ENCODE results near the gene AGMO.
A peak's percentile ranks its signal among the peaks of the same experiment; 100 is the strongest.

AGMO gene

DNA sequence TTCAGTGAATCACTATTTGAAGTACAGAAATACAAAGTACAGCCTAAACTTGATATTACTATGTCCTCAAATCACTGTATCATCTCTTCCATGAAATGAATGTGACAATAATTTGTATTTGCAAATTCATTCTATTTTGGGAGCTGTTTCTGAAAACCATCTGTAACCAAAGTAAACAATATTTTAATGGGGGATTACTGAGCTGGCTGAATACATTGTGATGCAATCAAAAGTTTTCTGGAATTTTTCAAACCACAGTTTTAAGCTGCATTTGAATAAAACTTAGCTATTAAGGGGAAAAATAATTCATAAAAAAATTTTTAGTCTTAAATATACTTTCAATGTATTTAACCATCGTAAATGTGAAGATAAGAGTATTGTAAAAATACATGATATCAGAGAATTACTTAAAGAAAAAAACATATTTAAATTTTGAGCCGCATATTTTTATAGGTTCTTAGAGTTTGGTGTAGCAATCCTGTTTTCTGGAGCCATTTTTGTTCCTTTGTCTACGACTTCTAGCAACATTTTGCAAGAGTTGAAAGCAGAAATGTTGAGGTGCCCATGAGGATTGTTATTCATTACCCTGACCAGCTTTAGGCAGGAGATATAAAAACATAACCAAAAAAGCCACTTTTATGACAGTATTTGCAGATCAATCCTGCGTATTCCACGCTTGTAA is 45.9 kb upstream of the AGMO start:
- Histone ChIP-seq H3K4me3 (ENCODE audit: insufficient read depth, low read length, poor library complexity, severe bottlenecking) (no peak overlapping the region), H3K36me3 (ENCODE audit: low read length) (no peaks in the 10 kb centered on the region; the same call in 1 of the 2 replicates), H3K9ac (ENCODE audit: low read length) (no peak overlapping the region), H3K9me2 (replicated peaks; ENCODE audit: insufficient read depth, low read length) (no peaks in the 10 kb centered on the region), H3K27ac (ENCODE audit: low read depth, low read length) (no peak overlapping the region), H3F3A (ENCODE audit: insufficient read depth) (no peaks in the 10 kb centered on the region), H2AFZ (ENCODE audit: low read depth, low read length, severe bottlenecking) (peak overlapping the region; percentile 41), H3K9me3 (ENCODE audit: insufficient read depth, low read length) (no peaks in the 10 kb centered on the region), H4K20me1 (ENCODE audit: low read depth, low read length) (no peaks in the 10 kb centered on the region), H3K4me2 (ENCODE audit: low read depth, low read length, poor library complexity, severe bottlenecking) (no peak overlapping the region), H3K79me2 (ENCODE audit: insufficient read depth, low read length) (no peaks in the 10 kb centered on the region), H3K27me3 (ENCODE audit: low read length) (no peaks in the 10 kb centered on the region)
- TF ChIP-seq, protein P1, sequence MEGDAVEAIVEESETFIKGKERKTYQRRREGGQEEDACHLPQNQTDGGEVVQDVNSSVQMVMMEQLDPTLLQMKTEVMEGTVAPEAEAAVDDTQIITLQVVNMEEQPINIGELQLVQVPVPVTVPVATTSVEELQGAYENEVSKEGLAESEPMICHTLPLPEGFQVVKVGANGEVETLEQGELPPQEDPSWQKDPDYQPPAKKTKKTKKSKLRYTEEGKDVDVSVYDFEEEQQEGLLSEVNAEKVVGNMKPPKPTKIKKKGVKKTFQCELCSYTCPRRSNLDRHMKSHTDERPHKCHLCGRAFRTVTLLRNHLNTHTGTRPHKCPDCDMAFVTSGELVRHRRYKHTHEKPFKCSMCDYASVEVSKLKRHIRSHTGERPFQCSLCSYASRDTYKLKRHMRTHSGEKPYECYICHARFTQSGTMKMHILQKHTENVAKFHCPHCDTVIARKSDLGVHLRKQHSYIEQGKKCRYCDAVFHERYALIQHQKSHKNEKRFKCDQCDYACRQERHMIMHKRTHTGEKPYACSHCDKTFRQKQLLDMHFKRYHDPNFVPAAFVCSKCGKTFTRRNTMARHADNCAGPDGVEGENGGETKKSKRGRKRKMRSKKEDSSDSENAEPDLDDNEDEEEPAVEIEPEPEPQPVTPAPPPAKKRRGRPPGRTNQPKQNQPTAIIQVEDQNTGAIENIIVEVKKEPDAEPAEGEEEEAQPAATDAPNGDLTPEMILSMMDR (IDR thresholded peaks at IDR 0.05; ENCODE audit: insufficient read depth, low read length, poor library complexity, severe bottlenecking) = no peak
- TF ChIP-seq EZH2phosphoT487 (conservative IDR thresholded peaks at IDR 0.05; ENCODE audit: low read length) = no peak

DNA sequence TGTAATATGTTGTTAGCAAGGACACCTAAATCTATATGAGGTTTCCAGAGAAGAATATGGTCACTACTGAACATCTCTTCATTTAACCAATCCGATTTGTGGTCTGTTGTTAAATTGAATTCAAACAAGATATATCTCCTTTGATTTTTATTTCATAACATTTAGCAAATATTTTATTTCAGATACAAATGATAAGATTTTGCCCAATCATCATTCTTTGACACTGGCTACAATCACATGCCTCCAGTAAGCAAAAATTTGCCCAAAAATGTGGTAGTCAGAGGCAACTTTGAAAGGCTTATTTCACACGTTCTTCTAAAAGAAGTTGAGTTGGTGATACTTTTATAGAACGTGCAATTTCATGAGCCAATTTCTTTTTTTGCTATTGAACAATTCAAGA is 44.7 kb upstream of the AGMO start:
- no peak for TF ChIP-seq EZH2phosphoT487 (conservative IDR thresholded peaks at IDR 0.05; ENCODE audit: low read length)
- TF ChIP-seq, protein P1 (IDR thresholded peaks at IDR 0.05; ENCODE audit: insufficient read depth, low read length, poor library complexity, severe bottlenecking) = no peak
- H3K79me2 ChIP-seq (ENCODE audit: insufficient read depth, low read length) = no peaks in the 10 kb centered on the region
- H3K9me3 ChIP-seq (ENCODE audit: insufficient read depth, low read length) = no peaks in the 10 kb centered on the region
- H3K4me2 ChIP-seq (ENCODE audit: low read depth, low read length, poor library complexity, severe bottlenecking) = no peak overlapping the region
- no peak overlapping the region for H3K9ac ChIP-seq (ENCODE audit: low read length)
- no peaks in the 10 kb centered on the region for H4K20me1 ChIP-seq (ENCODE audit: low read depth, low read length)
- H2AFZ ChIP-seq (ENCODE audit: low read depth, low read length, severe bottlenecking) = no peak overlapping the region
- no peak overlapping the region for H3K27ac ChIP-seq (ENCODE audit: low read depth, low read length)
- H3K27me3 ChIP-seq (ENCODE audit: low read length) = no peaks in the 10 kb centered on the region
- H3K9me2 ChIP-seq (replicated peaks; ENCODE audit: insufficient read depth, low read length) = no peaks in the 10 kb centered on the region
- H3K36me3 ChIP-seq (ENCODE audit: low read length) = no peaks in the 10 kb centered on the region; the same call in 1 of the 2 replicates
- no peaks in the 10 kb centered on the region for H3F3A ChIP-seq (ENCODE audit: insufficient read depth)
- no peak overlapping the region for H3K4me3 ChIP-seq (ENCODE audit: insufficient read depth, low read length, poor library complexity, severe bottlenecking)

DNA sequence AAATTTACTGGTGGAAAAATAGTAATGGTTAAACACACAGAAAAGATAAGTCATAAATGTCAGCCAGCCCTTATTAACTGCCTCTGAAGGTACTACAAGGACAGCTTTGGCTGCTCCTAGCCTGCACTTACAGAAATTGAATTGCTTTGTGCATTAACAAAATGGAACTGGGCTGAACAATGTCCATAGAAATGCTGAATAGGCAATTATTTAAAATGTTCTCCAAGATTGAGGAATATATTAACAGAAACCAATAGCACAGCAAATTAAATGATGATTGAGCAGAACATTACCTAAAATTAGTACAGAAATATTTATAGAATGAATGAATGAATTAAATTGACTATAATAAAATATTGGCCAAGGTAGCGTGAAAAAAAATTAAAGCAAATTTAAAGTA is 42.4 kb upstream of the AGMO start:
- Histone ChIP-seq H4K20me1 (ENCODE audit: low read depth, low read length) (no peaks in the 10 kb centered on the region), H3K4me2 (ENCODE audit: low read depth, low read length, poor library complexity, severe bottlenecking) (no peak overlapping the region), H3K36me3 (ENCODE audit: low read length) (no peaks in the 10 kb centered on the region; the same call in 1 of the 2 replicates), H3K27ac (ENCODE audit: low read depth, low read length) (no peak overlapping the region), H3K79me2 (ENCODE audit: insufficient read depth, low read length) (no peaks in the 10 kb centered on the region), H2AFZ (ENCODE audit: low read depth, low read length, severe bottlenecking) (no peak overlapping the region), H3K9me3 (ENCODE audit: insufficient read depth, low read length) (peaks cover 12% of the 10 kb centered on the region; the same call in 1 of the 2 replicates), H3K27me3 (ENCODE audit: low read length) (no peaks in the 10 kb centered on the region), H3K9ac (ENCODE audit: low read length) (no peak overlapping the region), H3K9me2 (replicated peaks; ENCODE audit: insufficient read depth, low read length) (no peaks in the 10 kb centered on the region), H3K4me3 (ENCODE audit: insufficient read depth, low read length, poor library complexity, severe bottlenecking) (no peak overlapping the region), H3F3A (ENCODE audit: insufficient read depth) (no peaks in the 10 kb centered on the region)
- TF ChIP-seq, protein P1 (IDR thresholded peaks at IDR 0.05; ENCODE audit: insufficient read depth, low read length, poor library complexity, severe bottlenecking) = no peak

All from SU-DHL-6 (cell line).